Gastroesophageal sphincter (tissue), 4 donors: Measurements from ENCODE around the gene COA4. TPM values are rescaled to one million over a fixed set of nuclear protein-coding genes. Genes with fewer than 3 reads are reported as not detected.
A peak's percentile ranks its signal among the peaks of the same experiment; 100 is the strongest.

ENCODE experiments used
- ATAC-seq: fragments of 150-250 bp; one replicate; pipeline ENCODE4 v1.9.1; 2016; ENCODE audit warnings: mild to moderate bottlenecking, moderate library complexity
- H3K27ac ChIP-seq, 4 donors: fragments of 200-600 bp; sonication (generic) in 3 of 4; 1 replicate in 3 of 4; 2 replicates in 1 of 4; pipeline ENCODE4 v1.5.1; 2016 to 2019
- H3K27me3 ChIP-seq: fragments of 200-600 bp; sonication (generic); one replicate; pipeline ENCODE4 v1.5.1; 2019
- H3K36me3 ChIP-seq, 2 donors: fragments of 200-600 bp; sonication (generic); one replicate each; pipeline ENCODE4 v1.5.1; 2019; ENCODE audit warnings: control low read depth in 1 of 2
- H3K4me1 ChIP-seq, 3 donors: fragments of 200-600 bp; sonication (generic); 1 replicate in 2 of 3; 2 replicates in 1 of 3; pipeline ENCODE4 v1.5.1; 2016 to 2019; ENCODE audit warnings: control low read depth in 2 of 3
- H3K4me3 ChIP-seq, 2 donors: fragments of 200-600 bp; sonication (generic); one replicate each; pipeline ENCODE4 v1.5.1; 2019; ENCODE audit warnings: mild to moderate bottlenecking in 1 of 2, moderate library complexity in 1 of 2
- H3K9me3 ChIP-seq, 3 donors: fragments of 200-600 bp; sonication (generic); one replicate each; pipeline ENCODE4 v1.5.1; 2017 to 2019; ENCODE audit warnings: control low read depth in 2 of 3
- CTCF ChIP-seq, 4 experiments: fragments of 200-600 bp in 2 of 4; fragments of 450-650 bp in 2 of 4; sonication (generic) in 1 of 4; IDR thresholded peaks; one replicate each; pipeline ENCODE4 v1.5.1; 2017 to 2019; ENCODE audit warnings: antibody characterized with exemption in 4 of 4, mild to moderate bottlenecking in 2 of 4, moderate library complexity in 2 of 4
- EP300 ChIP-seq: sonication (generic); formaldehyde crosslinking; IDR thresholded peaks from one replicate; pipeline ENCODE4 v1.6.1; 2017; ENCODE audit warnings: antibody characterized with exemption, mild to moderate bottlenecking
- POLR2A ChIP-seq, 2 donors: fragments of 450-650 bp; IDR thresholded peaks; one replicate each; pipeline ENCODE4 v1.6.1; 2017; ENCODE audit warnings: antibody characterized with exemption in 2 of 2, mild to moderate bottlenecking in 2 of 2, moderate library complexity in 1 of 2
- POLR2AphosphoS5 ChIP-seq: sonication (generic); formaldehyde crosslinking; IDR thresholded peaks from one replicate; pipeline ENCODE4 v1.6.1; 2017; ENCODE audit warnings: antibody characterized with exemption
- WGBS, 2 donors: methylation state at CpG; one replicate each; pipeline ENCODE4 v1.1.5; 2018; ENCODE audit warnings: low coverage in 1 of 2; 5-methylcytosine and 5-hydroxymethylcytosine counted together
- total RNA-seq, 4 donors: library from RNA; depleted of rRNA; stranded (reverse); fragments of >200 nt; gene quantifications; one replicate each; pipeline ENCODE4 v1.1.0, GENCODE V29; 2016

Gene COA4
- total RNA-seq, 4 donors from 2014 or later, result 37.8 to 74.2 (median 58.7) TPM

GRCh38 chr11:73878771-73879170 is 2.1 kb upstream of the COA4 start:
- no peak for ATAC-seq
- TF ChIP-seq POLR2AphosphoS5, result no peak
- TF ChIP-seq POLR2A (IDR thresholded peaks at IDR 0.05), result no peak
- no peak for TF ChIP-seq EP300
- TF ChIP-seq CTCF (IDR thresholded peaks at IDR 0.05), result no peak
- Histone ChIP-seq H3K4me1 (peaks cover 0 to 41% (median 17%) of the 10 kb centered on the region in 3 donors), H3K9me3 (no peaks in the 10 kb centered on the region), H3K27ac (no peak overlapping the region), H3K36me3 (peaks cover 0 to 23% of the 10 kb centered on the region in 2 donors), H3K27me3 (no peaks in the 10 kb centered on the region), H3K4me3 (no peak overlapping the region)
- no CpG with 5 or more reads among the region's 1 CpG for WGBS, 2 donors

DNA sequence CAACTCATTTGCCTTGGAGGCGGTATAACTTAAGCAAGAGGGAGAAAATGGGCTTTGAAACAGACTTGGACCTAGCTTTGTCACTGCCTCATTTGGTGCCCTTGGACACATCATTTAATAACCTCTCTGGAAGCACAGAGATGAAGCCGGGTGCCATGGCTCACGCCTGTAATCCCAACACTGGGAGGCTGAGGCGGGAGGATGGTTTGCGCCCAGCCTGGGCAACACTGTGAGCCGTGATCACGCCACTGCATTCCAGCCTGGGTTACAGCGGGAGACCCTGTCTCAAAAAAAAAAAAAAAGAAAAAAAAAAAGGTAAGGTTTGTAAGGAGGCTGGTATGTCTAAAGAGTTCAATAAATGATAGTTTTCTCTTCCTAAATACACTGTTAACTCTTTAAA is 806 bp downstream of the COA4 start:
- no peak for ATAC-seq
- H3K9me3 ChIP-seq, result no peaks in the 10 kb centered on the region
- peak overlapping the region; percentile 54 to 69 for H3K4me3 ChIP-seq
- H3K27me3 ChIP-seq, result no peaks in the 10 kb centered on the region
- WGBS, 2 donors, result 31 to 55% methylated on average over 1 to 7 of the region's 8 CpGs
- peaks cover 0 to 40% of the 10 kb centered on the region in 2 donors for H3K36me3 ChIP-seq
- TF ChIP-seq EP300 (no peak), CTCF (IDR thresholded peaks at IDR 0.05) (no peak), POLR2A (IDR thresholded peaks at IDR 0.05) (no peak), POLR2AphosphoS5 (no peak)
- H3K27ac ChIP-seq, result peak overlapping the region; percentile 51 to 87 (median 86)
- peaks cover 0 to 43% (median 17%) of the 10 kb centered on the region in 3 donors for H3K4me1 ChIP-seq

- peak overlapping the region in 3 of 4 donors; percentile 38 to 87 (median 86) for H3K27ac ChIP-seq
- H3K27me3 ChIP-seq, result no peaks in the 10 kb centered on the region
- peaks cover 0 to 45% of the 10 kb centered on the region in 2 donors for H3K36me3 ChIP-seq
- H3K4me1 ChIP-seq, result peaks cover 0 to 43% (median 17%) of the 10 kb centered on the region in 3 donors
- ATAC-seq, result no peak
- peak overlapping the region in 1 of 2 donors; percentile 69 for H3K4me3 ChIP-seq
- TF ChIP-seq POLR2AphosphoS5, result no peak
- TF ChIP-seq EP300, result no peak
- no peak for TF ChIP-seq POLR2A (IDR thresholded peaks at IDR 0.05)
- no peaks in the 10 kb centered on the region for H3K9me3 ChIP-seq
- WGBS, 2 donors, result 90 to 100% methylated on average over 1 of the region's 1 CpG
Measured at GRCh38 chr11:73875380-73875779, 1.3 kb downstream of the COA4 start.

DNA sequence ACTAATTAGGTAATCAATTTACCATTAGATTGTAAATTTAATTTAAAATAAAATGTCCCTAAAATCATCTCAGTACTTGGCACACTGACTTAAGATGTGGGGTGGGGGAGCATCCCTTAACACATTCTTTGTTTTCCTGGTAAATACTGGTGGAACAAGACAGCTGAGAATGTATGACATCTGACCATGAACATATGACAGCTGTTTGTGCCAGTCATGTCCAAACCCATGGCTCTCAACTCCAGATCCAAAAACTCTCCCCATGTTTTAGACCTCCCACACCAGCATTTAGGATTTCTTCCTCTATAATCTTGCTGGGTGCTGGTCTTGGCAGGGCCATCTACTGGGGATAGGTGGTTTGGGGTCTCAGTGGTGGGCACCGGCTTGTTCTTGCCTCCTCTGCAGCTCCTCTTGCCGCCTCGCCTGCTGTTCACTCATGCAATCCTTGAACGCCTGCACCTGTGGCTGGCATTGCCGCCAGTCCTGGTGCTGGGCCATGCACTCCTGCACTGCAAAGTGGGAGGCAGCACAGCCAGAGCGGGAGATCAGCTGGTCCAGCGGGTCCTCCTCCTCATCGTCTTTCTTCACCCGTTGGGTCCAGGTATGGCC is 3.8 kb downstream of the COA4 start:
- peaks cover 0 to 35% (median 17%) of the 10 kb centered on the region in 3 donors for H3K4me1 ChIP-seq
- H3K27ac ChIP-seq, result no peak overlapping the region
- TF ChIP-seq CTCF (IDR thresholded peaks at IDR 0.05) (no peak), POLR2A (IDR thresholded peaks at IDR 0.05) (no peak)
- no peak overlapping the region for H3K4me3 ChIP-seq
- H3K27me3 ChIP-seq, result no peaks in the 10 kb centered on the region
- H3K9me3 ChIP-seq, result no peaks in the 10 kb centered on the region
- 91% methylated on average over 6 of the region's 9 CpGs; no CpG with 5 or more reads in 1 of the 2 donors for WGBS, 2 donors
- ATAC-seq, result no peak
- H3K36me3 ChIP-seq, result peaks cover 0 to 55% of the 10 kb centered on the region in 2 donors

- no peak for TF ChIP-seq EP300
- TF ChIP-seq CTCF (IDR thresholded peaks at IDR 0.05), result no peak
- no peak for TF ChIP-seq POLR2AphosphoS5
- no peak for TF ChIP-seq POLR2A (IDR thresholded peaks at IDR 0.05)
- H3K4me3 ChIP-seq, result no peak overlapping the region
- WGBS, 2 donors, result 67 to 71% methylated on average over 3 of the region's 3 CpGs
- no peaks in the 10 kb centered on the region for H3K9me3 ChIP-seq
- H3K4me1 ChIP-seq, result peaks cover 0 to 28% (median 4%) of the 10 kb centered on the region in 3 donors
- no peak for ATAC-seq
- no peaks in the 10 kb centered on the region for H3K27me3 ChIP-seq
- no peak overlapping the region for H3K27ac ChIP-seq
- peaks cover 0 to 56% of the 10 kb centered on the region in 2 donors for H3K36me3 ChIP-seq
Measured at GRCh38 chr11:73870261-73870660, 6.4 kb downstream of the COA4 start.
